K562 (cell line): ENCODE results near the gene OVCA2. TPM values are rescaled to one million over a fixed set of nuclear protein-coding genes. Genes with fewer than 3 reads are reported as not detected.

Source experiments
- ARID1B ChIP-seq: fragments of 450-650 bp; IDR thresholded peaks from 2 replicates; pipeline ENCODE4 v1.6.1; 2016; ENCODE audit warnings: antibody characterized with exemption, mild to moderate bottlenecking, inconsistent platforms
- FUS ChIP-seq: fragments of 200-400 bp; formaldehyde crosslinking; optimal IDR thresholded peaks from 2 replicates; pipeline ENCODE3; 2017; ENCODE audit warnings: low read depth, low read length
- HIVEP1 ChIP-seq: fragments of 250-450 bp; sonication (Bioruptor Pico); IDR thresholded peaks from 2 replicates; pipeline ENCODE4 v1.4.0; 2020; ENCODE audit warnings: mild to moderate bottlenecking
- MYNN ChIP-seq, 2 experiments: sonication (generic); formaldehyde crosslinking in 1 of 2; IDR thresholded peaks; 2 replicates each; pipeline versions ENCODE4 v1.5.0 to v1.6.1; 2016 to 2020; ENCODE audit warnings: antibody characterized with exemption in 1 of 2, missing genetic modification reagents in 1 of 2
- POLR2AphosphoS2 ChIP-seq: IDR thresholded peaks from 2 replicates; pipeline ENCODE4 v1.6.1; 2012; ENCODE audit warnings: low read length, improper control_type of control experiment
- SMARCA4 ChIP-seq: fragments of 450-650 bp; IDR thresholded peaks from 2 replicates; pipeline ENCODE4 v1.6.1; 2016
- polyA plus RNA-seq, 8 experiments: library from polyadenylated mRNA; depleted of rRNA in 4 of 8; stranded (reverse) in 5 of 8; unstranded in 3 of 8; fragments of >200 nt; fragmentation: Nextera tagmentation in 2 of 8; fragmentation: Illumina TruSeq in 1 of 8; extraction: Ambion mirVana in 2 of 8; extraction: Trizol in 1 of 8; gene quantifications; 2 replicates each; pipeline versions ENCODE4 v1.2.1 to v1.2.3, GENCODE V29; 2011 to 2014; ENCODE audit warnings: inconsistent platforms in 1 of 8, missing spikeins in 1 of 8
- total RNA-seq, 7 experiments: library from RNA; depleted of rRNA in 6 of 7; stranded (reverse); fragments of >200 nt in 6 of 7; fragmentation: Illumina TruSeq in 2 of 7; extraction: Trizol in 2 of 7; gene quantifications; 2 replicates each; pipeline versions ENCODE4 v1.2.1 to v1.2.3, GENCODE V29; 2011 to 2021; ENCODE audit warnings: low replicate concordance in 1 of 7
- TF ChIP-seq, protein P1 (sequence below), 2 experiments: fragments of 450-650 bp in 1 of 2; sonication (generic) in 1 of 2; formaldehyde crosslinking in 1 of 2; IDR thresholded peaks; 2 replicates each; pipeline versions ENCODE4 v1.7.1 to v1.9.0; 2016 to 2022; ENCODE audit warnings: inconsistent platforms in 1 of 2, mild to moderate bottlenecking in 1 of 2, missing genetic modification reagents in 1 of 2

OVCA2 gene
- total and polyA plus RNA-seq, 9 of the 15 experiments (the other 6 are each of a cell fraction or from before 2014, with no cell fraction given), result 3.0 to 23.7 (median 14.1) TPM

DNA sequence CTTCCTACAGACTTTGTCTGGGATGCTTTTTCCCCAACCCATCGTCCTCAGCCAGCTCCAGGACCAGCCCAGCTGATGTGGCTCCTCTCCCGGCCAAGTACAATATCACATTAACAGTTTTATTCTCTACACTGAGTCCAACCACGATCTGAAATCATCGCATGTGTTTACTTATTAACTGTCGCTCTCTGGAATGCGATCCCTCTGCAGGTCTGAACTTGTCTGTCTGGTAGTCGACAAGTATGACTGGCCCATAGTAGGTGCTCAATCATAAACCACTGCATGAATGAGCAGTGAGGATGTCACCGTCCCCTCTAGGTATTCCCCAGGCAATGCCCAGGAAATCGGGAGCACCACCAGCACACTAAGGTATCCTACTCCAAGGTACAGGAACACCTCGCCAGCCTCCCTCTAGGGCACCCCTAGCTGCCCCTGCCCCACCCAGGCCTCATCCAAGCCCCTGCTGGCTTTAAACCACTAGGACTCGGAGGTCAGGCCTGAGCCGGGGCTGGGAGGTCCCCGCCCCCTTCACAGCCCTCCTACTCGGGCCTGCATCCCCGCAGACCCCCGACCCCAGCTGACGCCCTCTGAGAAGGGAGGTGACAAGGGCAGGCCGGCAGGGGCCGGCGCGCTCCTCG is 44.4 kb upstream of the OVCA2 start (continued):
- TF ChIP-seq, protein P1, sequence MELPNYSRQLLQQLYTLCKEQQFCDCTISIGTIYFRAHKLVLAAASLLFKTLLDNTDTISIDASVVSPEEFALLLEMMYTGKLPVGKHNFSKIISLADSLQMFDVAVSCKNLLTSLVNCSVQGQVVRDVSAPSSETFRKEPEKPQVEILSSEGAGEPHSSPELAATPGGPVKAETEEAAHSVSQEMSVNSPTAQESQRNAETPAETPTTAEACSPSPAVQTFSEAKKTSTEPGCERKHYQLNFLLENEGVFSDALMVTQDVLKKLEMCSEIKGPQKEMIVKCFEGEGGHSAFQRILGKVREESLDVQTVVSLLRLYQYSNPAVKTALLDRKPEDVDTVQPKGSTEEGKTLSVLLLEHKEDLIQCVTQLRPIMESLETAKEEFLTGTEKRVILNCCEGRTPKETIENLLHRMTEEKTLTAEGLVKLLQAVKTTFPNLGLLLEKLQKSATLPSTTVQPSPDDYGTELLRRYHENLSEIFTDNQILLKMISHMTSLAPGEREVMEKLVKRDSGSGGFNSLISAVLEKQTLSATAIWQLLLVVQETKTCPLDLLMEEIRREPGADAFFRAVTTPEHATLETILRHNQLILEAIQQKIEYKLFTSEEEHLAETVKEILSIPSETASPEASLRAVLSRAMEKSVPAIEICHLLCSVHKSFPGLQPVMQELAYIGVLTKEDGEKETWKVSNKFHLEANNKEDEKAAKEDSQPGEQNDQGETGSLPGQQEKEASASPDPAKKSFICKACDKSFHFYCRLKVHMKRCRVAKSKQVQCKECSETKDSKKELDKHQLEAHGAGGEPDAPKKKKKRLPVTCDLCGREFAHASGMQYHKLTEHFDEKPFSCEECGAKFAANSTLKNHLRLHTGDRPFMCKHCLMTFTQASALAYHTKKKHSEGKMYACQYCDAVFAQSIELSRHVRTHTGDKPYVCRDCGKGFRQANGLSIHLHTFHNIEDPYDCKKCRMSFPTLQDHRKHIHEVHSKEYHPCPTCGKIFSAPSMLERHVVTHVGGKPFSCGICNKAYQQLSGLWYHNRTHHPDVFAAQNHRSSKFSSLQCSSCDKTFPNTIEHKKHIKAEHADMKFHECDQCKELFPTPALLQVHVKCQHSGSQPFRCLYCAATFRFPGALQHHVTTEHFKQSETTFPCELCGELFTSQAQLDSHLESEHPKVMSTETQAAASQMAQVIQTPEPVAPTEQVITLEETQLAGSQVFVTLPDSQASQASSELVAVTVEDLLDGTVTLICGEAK (IDR thresholded peaks at IDR 0.05), result no peak
- TF ChIP-seq, protein P1 (CRISPR knock-in tag; IDR thresholded peaks at IDR 0.05), result no peak
- no peak for TF ChIP-seq SMARCA4
- TF ChIP-seq MYNN (IDR thresholded peaks at IDR 0.05), result no peak
- no peak for TF ChIP-seq MYNN (CRISPR knock-in tag; IDR thresholded peaks at IDR 0.05)
- no peak for TF ChIP-seq HIVEP1 (CRISPR knock-in tag)
- no peak for TF ChIP-seq ARID1B
- no peak for TF ChIP-seq POLR2AphosphoS2
- no peak for TF ChIP-seq FUS
- TF ChIP-seq, all 486 proteins: peak for 0
